NCI-H2081 treated with DMSO at 0.1 percent for 48 hours (cell line): Measurements from ENCODE around the gene AJUBA.
"Not testable (repeated sequence)": the region's sequence is repeated elsewhere in the genome, so short reads cannot be mapped to it uniquely, and the experiment has no call there.

Experiments
- DNase-seq: peaks from one replicate; lab custom pipeline; 2025; lab: John Stamatoyannopoulos, UW

Gene AJUBA

GRCh38 chr14:22982477-22983245 is at the start of gene AJUBA:
Gene AJUBA, minus strand, starts transcription at chr14:22982551. Its CDS starts 285 bp downstream, at chr14:22982266.
- no peak for DNase-seq

DNA sequence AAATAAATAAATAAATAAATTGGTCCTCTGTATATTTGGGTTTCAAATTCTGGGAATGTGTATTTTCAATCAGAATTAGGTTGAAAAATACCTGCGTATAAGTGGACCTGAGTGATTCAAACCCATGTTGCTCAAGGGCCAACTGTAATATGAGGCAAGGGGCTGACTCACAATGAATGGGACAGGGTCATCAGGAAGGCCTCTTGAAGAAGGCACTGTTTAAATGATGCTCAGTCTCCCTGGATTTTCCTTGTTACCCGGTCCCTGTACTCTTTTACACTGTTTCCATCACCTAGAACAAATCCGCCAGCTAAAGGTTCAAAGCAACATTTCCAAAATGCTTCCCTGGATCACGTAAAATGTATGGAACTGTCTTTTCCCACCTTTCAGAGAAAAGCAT is 48.6 kb upstream of the AJUBA start:
- DNase-seq = no peak

GRCh38 chr14:23028799-23029198 is 46.4 kb upstream of the AJUBA start:
- DNase-seq = no peak

GRCh38 chr14:23025151-23025814 is 42.9 kb upstream of the AJUBA start:
- no peak for DNase-seq

DNA sequence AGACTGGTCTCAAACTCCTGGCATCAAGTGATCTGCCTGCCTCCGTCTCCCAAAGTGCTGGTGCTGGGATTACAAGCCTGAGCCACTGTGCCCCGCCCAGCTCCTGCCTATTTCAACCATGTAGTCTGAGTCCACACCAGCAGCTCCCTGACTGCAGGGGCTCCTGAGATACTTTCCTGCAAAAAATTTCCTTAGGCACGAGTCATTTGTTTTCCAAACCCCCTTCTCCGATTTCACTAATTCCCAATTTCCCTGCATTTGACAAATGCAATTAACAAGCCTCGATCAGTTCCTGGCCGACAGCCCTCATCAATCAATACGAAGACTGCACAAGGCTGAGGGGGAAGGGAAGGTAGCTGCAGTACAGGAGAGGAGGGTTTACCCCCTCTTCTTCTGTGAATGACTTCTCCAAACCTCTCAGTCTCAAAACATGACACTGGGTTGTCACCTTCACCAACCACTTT is 42.3 kb upstream of the AJUBA start:
- DNase-seq = no peak

GRCh38 chr14:23023795-23024152 is 41.4 kb upstream of the AJUBA start:
- no peak for DNase-seq

- DNase-seq = no peak
These were observed 40.9 kb upstream of the AJUBA start for GRCh38 chr14:23023022-23023794.

GRCh38 chr14:23021889-23022442 is 39.6 kb upstream of the AJUBA start:
- no peak for DNase-seq

- no peak for DNase-seq
These were observed 39.1 kb upstream of the AJUBA start for GRCh38 chr14:23021434-23021833.

DNA sequence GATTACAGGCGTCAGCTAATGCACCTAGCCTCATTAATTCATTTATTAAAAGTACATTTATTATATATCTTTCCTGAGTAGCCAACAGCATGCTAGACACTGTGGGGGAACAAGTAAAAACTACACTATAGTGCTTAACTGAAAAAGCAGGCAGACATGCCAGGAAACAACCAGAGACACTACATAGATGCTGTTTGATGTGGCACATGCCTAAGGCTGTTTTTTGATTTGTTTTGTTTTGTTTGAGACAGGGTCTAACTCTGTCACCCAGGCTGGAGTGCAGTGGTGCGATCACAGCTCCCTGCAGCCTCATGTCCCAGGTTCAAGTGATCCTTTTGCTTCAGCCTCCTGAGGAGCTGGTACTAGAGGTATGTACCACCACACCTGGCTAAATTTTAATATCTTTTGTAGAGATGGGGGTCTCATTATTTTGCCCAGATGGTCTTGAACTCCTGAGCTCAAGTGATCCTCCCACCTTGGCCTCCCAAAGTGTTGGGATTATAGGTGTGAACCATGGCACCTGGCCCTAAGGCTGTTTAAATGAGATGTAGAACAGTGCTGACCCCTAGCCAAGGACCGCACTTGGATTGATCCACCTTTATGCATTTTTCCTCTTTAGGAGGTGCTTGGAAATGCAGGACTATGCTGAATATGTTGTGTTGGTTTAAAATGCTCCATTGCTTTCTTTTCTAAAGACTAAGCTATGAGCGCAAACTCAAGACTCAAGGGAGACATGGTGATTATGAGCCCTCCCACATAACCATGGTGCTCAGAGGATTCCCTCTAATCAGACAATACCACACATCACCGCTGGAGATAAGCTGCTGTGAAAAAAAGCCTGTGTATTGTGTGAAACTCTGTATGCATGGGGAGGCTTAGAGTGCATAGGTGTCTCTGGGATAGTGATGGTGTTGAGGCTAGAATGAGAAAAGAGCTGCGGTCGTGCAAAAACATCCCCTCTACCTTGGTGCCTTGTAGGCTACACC is 38.1 kb upstream of the AJUBA start:
- no peak for DNase-seq

DNA sequence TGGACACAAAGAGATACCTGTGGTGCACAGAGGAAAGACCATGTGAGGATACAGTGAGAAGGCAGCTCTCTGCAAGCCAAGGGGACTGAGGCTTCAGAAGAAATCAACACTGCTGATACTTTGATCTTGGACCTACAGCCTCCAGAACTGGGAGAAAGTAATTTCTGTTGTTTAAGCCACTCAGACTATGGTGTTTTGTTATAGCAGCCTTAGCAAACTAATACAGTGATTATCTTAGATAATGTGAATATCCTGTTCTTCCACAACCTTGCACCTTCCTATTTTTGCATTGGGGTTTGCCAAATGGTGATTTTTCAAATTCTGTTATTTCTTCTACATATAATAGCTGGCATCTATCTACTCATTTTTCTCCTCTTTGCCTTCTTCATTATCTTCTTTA is 35.8 kb upstream of the AJUBA start:
- DNase-seq = no peak

- no peak for DNase-seq
These were observed 34.7 kb upstream of the AJUBA start for GRCh38 chr14:23017091-23017490.

- no peak for DNase-seq
These were observed 33.3 kb upstream of the AJUBA start for GRCh38 chr14:23015618-23016017.

GRCh38 chr14:23013749-23014054 is 31.4 kb upstream of the AJUBA start:
- DNase-seq = not testable (repeated sequence)

- no peak for DNase-seq
These were observed 30.9 kb upstream of the AJUBA start for GRCh38 chr14:23013054-23013748.

DNA sequence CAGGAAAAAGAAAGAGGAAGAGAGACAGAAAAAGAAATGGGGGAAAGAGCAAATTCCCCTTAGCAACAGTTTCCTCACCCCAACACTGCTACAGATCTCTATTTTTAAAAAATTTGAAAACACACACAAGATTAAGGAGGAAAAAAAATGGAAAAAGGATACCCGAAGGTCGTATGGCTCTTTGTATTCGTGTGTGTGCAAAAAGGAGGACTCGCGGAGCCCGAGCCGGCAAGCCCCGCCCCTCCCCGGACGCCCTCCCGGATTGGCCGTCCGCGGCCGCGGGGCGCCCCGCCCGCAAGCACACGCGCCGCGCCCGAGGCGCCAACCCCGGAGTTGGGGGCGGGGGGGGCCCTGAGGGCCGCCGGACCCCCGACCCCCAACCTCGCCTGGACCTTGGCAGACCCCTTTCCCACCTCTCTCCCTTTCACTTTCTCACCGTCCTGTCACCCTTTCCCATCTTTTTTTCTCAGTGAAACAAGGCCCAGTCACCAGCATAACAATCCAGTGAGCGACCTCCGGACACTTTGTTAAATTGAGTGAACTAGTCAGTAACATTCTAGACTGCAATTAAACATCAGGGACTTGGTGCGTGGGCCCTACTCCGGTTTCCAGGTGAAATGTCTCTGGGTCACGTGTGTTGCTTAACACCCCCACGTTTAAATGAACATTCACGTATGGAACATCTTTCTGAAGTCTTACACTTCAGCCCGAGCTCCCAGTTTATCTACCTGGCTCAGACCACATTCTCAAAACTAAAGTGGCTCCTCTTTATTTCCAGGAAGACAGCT is 27.8 kb upstream of the AJUBA start, which contains the start of gene C14orf93:
Gene C14orf93, minus strand, starts transcription at position 205 of the 788 bp plus-strand sequence. CDS start 11,120 bp downstream, outside the sequence.
- no peak for DNase-seq

- DNase-seq = no peak
These were observed 27.2 kb upstream of the AJUBA start for GRCh38 chr14:23009483-23009938.

GRCh38 chr14:23008831-23009230 is 26.5 kb upstream of the AJUBA start:
- DNase-seq = peak; percentile 48

GRCh38 chr14:23006544-23007419 is 24.4 kb upstream of the AJUBA start:
- DNase-seq = peak; percentile 91
